Trophoblast cell (in vitro differentiated cells and primary cell): ENCODE data around the gene LECT2.

ENCODE experiments used
- DNase-seq, 2 donors: peaks; one replicate each; pipeline ENCODE4 v3.0.0-alpha.2; 2016
- H2AFZ ChIP-seq: 2 replicates; pipeline ENCODE4 v1.6.1; 2013; ENCODE audit warnings: low read length, moderate library complexity, mild to moderate bottlenecking; ENCODE audit not compliant: insufficient read depth, poor library complexity
- H2AK5ac ChIP-seq: 2 replicates; pipeline ENCODE4 v1.6.1; 2013; ENCODE audit warnings: mild to moderate bottlenecking, low read length
- H2BK120ac ChIP-seq: 2 replicates; pipeline ENCODE4 v1.6.1; 2013; ENCODE audit warnings: low read length, mild to moderate bottlenecking, moderate library complexity; ENCODE audit not compliant: insufficient read depth, poor library complexity
- H2BK12ac ChIP-seq: 2 replicates; pipeline ENCODE4 v1.6.1; 2013; ENCODE audit warnings: mild to moderate bottlenecking, low read length, moderate library complexity
- H2BK5ac ChIP-seq: 2 replicates; pipeline ENCODE4 v1.6.1; 2013; ENCODE audit warnings: low read length, low read depth, moderate library complexity, mild to moderate bottlenecking; ENCODE audit not compliant: poor library complexity
- H3K14ac ChIP-seq: 2 replicates; pipeline ENCODE4 v1.6.1; 2013; ENCODE audit warnings: mild to moderate bottlenecking, low read length
- H3K18ac ChIP-seq: 2 replicates; pipeline ENCODE4 v1.6.1; 2013; ENCODE audit warnings: mild to moderate bottlenecking, low read length
- H3K23ac ChIP-seq: 2 replicates; pipeline ENCODE4 v1.6.1; 2013; ENCODE audit warnings: low read length
- H3K27ac ChIP-seq: 2 replicates; pipeline ENCODE4 v1.5.1; 2013; ENCODE audit warnings: low read depth, mild to moderate bottlenecking, inconsistent platforms, low read length, moderate library complexity
- H3K27me3 ChIP-seq: 2 replicates; pipeline ENCODE4 v1.6.1; 2013; ENCODE audit warnings: inconsistent platforms, mild to moderate bottlenecking, low read length, moderate library complexity; ENCODE audit not compliant: insufficient read depth
- H3K36me3 ChIP-seq, 2 experiments: 1 replicate in 1 of 2; 2 replicates in 1 of 2; pipeline ENCODE4 v1.6.1; 2013; ENCODE audit warnings: low read length in 2 of 2, mild to moderate bottlenecking in 2 of 2, moderate library complexity in 1 of 2; ENCODE audit not compliant: insufficient read depth in 2 of 2, control insufficient read depth in 1 of 2
- H3K4ac ChIP-seq: 2 replicates; pipeline ENCODE4 v1.6.1; 2013; ENCODE audit warnings: low read depth, mild to moderate bottlenecking, low read length, moderate library complexity
- H3K4me1 ChIP-seq, 2 experiments: 1 replicate in 1 of 2; 2 replicates in 1 of 2; pipeline ENCODE4 v1.6.1; 2013; ENCODE audit warnings: low read length in 2 of 2, mild to moderate bottlenecking in 2 of 2, moderate library complexity in 1 of 2; ENCODE audit not compliant: insufficient read depth in 2 of 2, control insufficient read depth in 1 of 2
- H3K4me2 ChIP-seq: 2 replicates; pipeline ENCODE4 v1.6.1; 2013; ENCODE audit warnings: inconsistent platforms, mild to moderate bottlenecking, low read length, moderate library complexity
- H3K4me3 ChIP-seq: 2 replicates; pipeline ENCODE4 v1.5.1; 2013; ENCODE audit warnings: mild to moderate bottlenecking, low read depth, low read length, inconsistent platforms
- H3K79me1 ChIP-seq: one replicate; pipeline ENCODE4 v1.6.1; 2013; ENCODE audit warnings: low read length
- H3K79me2 ChIP-seq: 2 replicates; pipeline ENCODE4 v1.6.1; 2013; ENCODE audit warnings: low read length, mild to moderate bottlenecking; ENCODE audit not compliant: control insufficient read depth, insufficient read depth, poor library complexity
- H3K9ac ChIP-seq: 2 replicates; pipeline ENCODE4 v1.6.1; 2013; ENCODE audit warnings: mild to moderate bottlenecking, low read length
- H3K9me3 ChIP-seq: 2 replicates; pipeline ENCODE4 v1.6.1; 2013; ENCODE audit warnings: low read depth, mild to moderate bottlenecking, control low read depth, inconsistent platforms, low read length; ENCODE audit not compliant: insufficient read depth
- H4K12ac ChIP-seq: 2 replicates; pipeline ENCODE4 v1.6.1; 2013; ENCODE audit warnings: low read depth, mild to moderate bottlenecking, low read length, moderate library complexity
- H4K8ac ChIP-seq: 2 replicates; pipeline ENCODE4 v1.6.1; 2013; ENCODE audit warnings: low read depth, mild to moderate bottlenecking, low read length, moderate library complexity
- H4K91ac ChIP-seq: one replicate; pipeline ENCODE4 v1.6.1; 2013; ENCODE audit warnings: low read depth, mild to moderate bottlenecking, low read length, moderate library complexity
- WGBS: extraction: QIAGEN DNeasy Blood & Tissue Kit; methylation state at CpG from one replicate; pipeline ENCODE4 v1.1.7; 2013; ENCODE audit warnings: missing lambda C conversion rate; ENCODE audit not compliant: insufficient read length, insufficient coverage; ENCODE audit errors: extremely low coverage; 5-methylcytosine and 5-hydroxymethylcytosine counted together

Gene LECT2

DNA sequence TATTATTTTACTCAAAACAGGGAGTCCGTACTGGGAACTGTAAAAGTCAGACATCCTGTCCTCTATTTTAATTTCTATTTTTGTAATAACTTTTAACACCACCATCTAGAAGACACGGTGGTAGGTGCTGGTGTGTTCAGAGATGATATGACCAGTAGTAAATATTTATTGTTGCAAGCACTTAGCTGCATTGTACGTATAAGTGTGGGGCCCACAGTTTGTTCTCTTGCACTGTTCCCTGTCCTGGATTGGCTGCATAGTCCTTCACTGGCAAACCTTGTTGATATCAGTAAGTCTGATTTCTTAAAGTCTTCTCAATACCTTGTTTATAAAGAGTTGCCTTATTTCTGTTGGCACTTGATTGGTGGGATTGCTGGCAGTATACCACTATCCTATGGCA, 34.6 kb downstream of the LECT2 start:
- Histone ChIP-seq H3K14ac (no peak overlapping the region), H3K27ac (no peak overlapping the region), H3K27me3 (no peaks in the 10 kb centered on the region), H2AK5ac (no peak overlapping the region), H4K12ac (no peak overlapping the region), H3K9ac (no peak overlapping the region), H3K79me1 (no peaks in the 10 kb centered on the region), H3K18ac (no peak overlapping the region), H2BK120ac (no peak overlapping the region), H3K4ac (no peak overlapping the region), H3K36me3 (no peaks in the 10 kb centered on the region), H3K9me3 (no peaks in the 10 kb centered on the region), H3K4me3 (no peak overlapping the region), H2BK5ac (no peak overlapping the region), H4K8ac (no peak overlapping the region), H3K4me2 (no peak overlapping the region), H2AFZ (no peak overlapping the region), H3K4me1 (no peaks in the 10 kb centered on the region), H2BK12ac (no peak overlapping the region), H3K79me2 (no peaks in the 10 kb centered on the region), H3K23ac (no peak overlapping the region), H4K91ac (no peak overlapping the region)
- no CpG with 5 or more reads among the region's 3 CpGs for WGBS
- DNase-seq: no peak

DNA sequence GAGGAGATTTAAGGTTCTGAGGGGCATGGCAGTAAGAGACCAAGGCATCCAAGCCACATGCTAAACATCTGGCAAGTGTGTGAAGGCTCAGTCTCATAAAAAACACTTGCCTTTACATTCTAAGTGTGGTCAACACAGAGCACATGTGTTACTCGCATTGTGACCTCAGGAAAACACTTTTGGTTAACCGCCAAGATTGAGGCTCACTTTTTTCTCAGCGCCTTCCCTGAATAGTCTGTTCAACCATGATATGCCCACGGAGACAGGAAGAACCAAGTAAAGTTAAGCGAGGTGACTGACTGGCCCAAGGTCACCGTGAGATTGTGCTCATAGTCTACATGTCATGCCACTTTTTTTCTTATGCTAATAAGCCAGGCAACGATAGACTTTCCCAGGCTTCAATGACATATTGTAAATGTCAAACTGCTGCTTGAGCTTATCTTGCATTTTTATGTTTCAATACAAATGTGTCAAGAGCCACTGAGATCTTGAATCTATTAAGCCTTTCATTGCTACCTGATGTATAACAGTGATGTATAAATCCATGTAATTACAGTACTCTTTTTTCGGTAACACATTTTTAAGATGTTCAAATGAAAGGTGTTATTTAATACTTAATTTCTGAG, 38.0 kb downstream of the LECT2 start:
- H4K91ac ChIP-seq: no peak overlapping the region
- H3K4ac ChIP-seq: no peak overlapping the region
- H2AK5ac ChIP-seq: no peak overlapping the region
- no CpG with 5 or more reads among the region's 8 CpGs for WGBS
- no peak for DNase-seq
- no peak overlapping the region for H4K8ac ChIP-seq
- no peaks in the 10 kb centered on the region for H3K4me1 ChIP-seq
- no peak overlapping the region for H3K14ac ChIP-seq
- no peaks in the 10 kb centered on the region for H3K79me2 ChIP-seq
- H3K9me3 ChIP-seq: no peaks in the 10 kb centered on the region
- H3K18ac ChIP-seq: no peak overlapping the region
- H2BK120ac ChIP-seq: no peak overlapping the region
- no peak overlapping the region for H3K4me3 ChIP-seq
- H3K23ac ChIP-seq: no peak overlapping the region
- H3K27me3 ChIP-seq: no peaks in the 10 kb centered on the region
- H3K79me1 ChIP-seq: no peaks in the 10 kb centered on the region
- H3K36me3 ChIP-seq: no peaks in the 10 kb centered on the region
- H2BK12ac ChIP-seq: no peak overlapping the region
- H2AFZ ChIP-seq: no peak overlapping the region
- no peak overlapping the region for H2BK5ac ChIP-seq
- no peak overlapping the region for H3K4me2 ChIP-seq
- no peak overlapping the region for H4K12ac ChIP-seq
- no peak overlapping the region for H3K27ac ChIP-seq
- no peak overlapping the region for H3K9ac ChIP-seq

DNA sequence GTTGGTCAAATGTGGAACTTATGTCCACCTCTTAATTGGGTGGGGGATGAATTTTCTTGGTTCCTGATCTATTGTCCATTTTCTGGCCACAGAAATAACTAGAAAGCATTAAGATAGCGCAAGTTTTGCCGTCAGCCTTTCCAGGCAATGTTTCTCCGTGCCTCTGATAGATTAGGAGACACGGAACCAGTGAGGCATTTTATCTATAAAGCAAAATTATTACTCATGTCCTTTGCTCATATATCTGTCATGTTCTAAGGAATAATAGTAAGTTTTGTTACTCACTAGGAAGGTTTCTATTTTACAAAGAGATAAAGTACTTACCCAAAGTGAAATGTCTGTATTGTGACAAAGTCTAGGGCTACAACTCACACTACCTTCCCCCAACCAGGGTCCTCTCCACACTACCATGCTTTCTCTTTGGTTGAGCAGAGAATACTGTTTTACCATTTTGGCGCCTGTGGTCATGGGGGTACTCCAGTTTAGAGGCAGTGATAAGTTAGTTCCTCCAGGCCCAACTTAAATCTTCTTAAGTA, 39.2 kb downstream of the LECT2 start:
- no peak overlapping the region for H3K4ac ChIP-seq
- no CpG with 5 or more reads among the region's 5 CpGs for whole genome bisulfite sequencing
- H2BK12ac ChIP-seq: no peak overlapping the region

DNA sequence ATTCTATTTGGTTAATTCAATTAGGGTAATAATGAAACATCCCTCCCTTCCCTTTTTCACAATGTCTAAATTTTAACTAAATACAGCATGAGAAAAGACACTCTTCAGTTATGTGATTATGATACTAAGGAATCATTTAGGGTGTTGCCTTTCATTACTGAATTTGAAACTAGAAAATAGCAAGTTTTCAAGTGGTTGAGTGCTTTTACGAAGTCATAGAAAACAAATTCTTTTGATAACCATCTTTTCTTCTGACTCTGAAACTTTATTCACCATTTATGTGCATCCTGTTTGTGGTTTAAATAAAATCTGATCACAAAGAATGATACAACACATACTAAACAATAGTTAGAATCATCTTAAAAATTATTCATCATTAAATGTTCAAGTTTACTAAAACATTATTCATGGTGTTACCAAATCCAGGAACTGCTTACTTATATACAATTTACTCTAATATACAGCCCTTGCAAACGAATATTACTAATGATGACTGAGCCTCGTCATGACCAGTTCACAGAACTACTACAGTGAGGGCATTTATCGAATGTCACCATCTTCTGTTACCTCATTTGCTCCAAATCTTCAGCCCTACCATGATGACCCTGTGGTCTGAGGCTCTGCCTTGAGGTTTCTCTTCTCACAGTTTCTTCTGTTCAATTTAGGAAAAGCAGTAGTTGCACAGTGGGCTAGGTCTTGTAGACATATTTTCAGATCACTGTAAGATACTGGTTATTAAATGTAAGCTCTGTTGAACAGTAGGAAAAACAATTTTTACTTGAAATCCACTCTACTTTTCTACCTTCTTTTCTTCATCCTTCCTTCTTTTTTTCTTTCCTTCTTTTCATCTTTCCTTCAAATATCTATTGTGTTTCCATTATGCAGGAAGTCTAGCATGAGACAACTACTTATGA, 40.8 kb downstream of the LECT2 start:
- H4K12ac ChIP-seq: no peak overlapping the region
- no peaks in the 10 kb centered on the region for H3K4me1 ChIP-seq
- no peak overlapping the region for H2BK120ac ChIP-seq
- no peak overlapping the region for H3K4me2 ChIP-seq
- H2AK5ac ChIP-seq: no peak overlapping the region
- no peaks in the 10 kb centered on the region for H3K27me3 ChIP-seq
- no peak overlapping the region for H2BK5ac ChIP-seq
- no peak overlapping the region for H4K91ac ChIP-seq
- no peak overlapping the region for H2AFZ ChIP-seq
- no peak overlapping the region for H4K8ac ChIP-seq
- no peak overlapping the region for H3K4ac ChIP-seq
- no peak overlapping the region for H3K9ac ChIP-seq
- no peaks in the 10 kb centered on the region for H3K79me1 ChIP-seq
- H3K23ac ChIP-seq: no peak overlapping the region
- peaks cover 1% of the 10 kb centered on the region for H3K9me3 ChIP-seq
- no CpG with 5 or more reads among the region's 4 CpGs for WGBS
- H3K4me3 ChIP-seq: no peak overlapping the region
- no peak overlapping the region for H2BK12ac ChIP-seq
- H3K36me3 ChIP-seq: no peaks in the 10 kb centered on the region
- DNase-seq: no peak
- no peak overlapping the region for H3K27ac ChIP-seq
- no peak overlapping the region for H3K14ac ChIP-seq
- H3K79me2 ChIP-seq: no peaks in the 10 kb centered on the region
- no peak overlapping the region for H3K18ac ChIP-seq

More for the DNA sequence above, 39.2 kb downstream of the LECT2 start:
- H4K8ac ChIP-seq: no peak overlapping the region
- no peak overlapping the region for H3K18ac ChIP-seq
- no peaks in the 10 kb centered on the region for H3K79me2 ChIP-seq
- H3K14ac ChIP-seq: no peak overlapping the region
- no peak overlapping the region for H3K23ac ChIP-seq
- no peak overlapping the region for H3K9ac ChIP-seq
- H2AK5ac ChIP-seq: no peak overlapping the region
- no peak overlapping the region for H3K27ac ChIP-seq
- no peak overlapping the region for H4K12ac ChIP-seq
- no peaks in the 10 kb centered on the region for H3K79me1 ChIP-seq
- H2BK5ac ChIP-seq: no peak overlapping the region
- H3K4me2 ChIP-seq: no peak overlapping the region
- H2AFZ ChIP-seq: no peak overlapping the region
- no peaks in the 10 kb centered on the region for H3K36me3 ChIP-seq
- H3K9me3 ChIP-seq: peaks cover 1% of the 10 kb centered on the region
- H3K27me3 ChIP-seq: no peaks in the 10 kb centered on the region
- no peak overlapping the region for H3K4me3 ChIP-seq
- no peak overlapping the region for H4K91ac ChIP-seq
- DNase-seq: no peak
- no peak overlapping the region for H2BK120ac ChIP-seq
- no peaks in the 10 kb centered on the region for H3K4me1 ChIP-seq
